ENCODE results near the gene THSD7A.

Gene THSD7A

GRCh38 chr7:11706666-11707605 is 125.1 kb downstream of the THSD7A start:
- no peak for DNase-seq (ENCODE audit: low read depth in 1 of 2, low spot score in 1 of 2)

GRCh38 chr7:11703829-11704228 is 128.2 kb downstream of the THSD7A start:
- DNase-seq (ENCODE audit: low read depth in 1 of 2, low spot score in 1 of 2), result no peak

GRCh38 chr7:11702938-11703337 is 129.1 kb downstream of the THSD7A start:
- DNase-seq (ENCODE audit: low read depth in 1 of 2, low spot score in 1 of 2), result no peak

GRCh38 chr7:11701829-11702560 is 130.0 kb downstream of the THSD7A start:
- no peak for DNase-seq (ENCODE audit: low read depth in 1 of 2, low spot score in 1 of 2)

GRCh38 chr7:11699666-11700065 is 132.3 kb downstream of the THSD7A start:
- no peak for DNase-seq (ENCODE audit: low read depth in 1 of 2, low spot score in 1 of 2)

- DNase-seq (ENCODE audit: low read depth in 1 of 2, low spot score in 1 of 2), result no peak
These were observed 133.6 kb downstream of the THSD7A start for GRCh38 chr7:11698384-11698871.

- no peak for DNase-seq (ENCODE audit: low read depth in 1 of 2, low spot score in 1 of 2)
These were observed 141.6 kb downstream of the THSD7A start for GRCh38 chr7:11690395-11690794.

- no peak for DNase-seq (ENCODE audit: low read depth in 1 of 2, low spot score in 1 of 2)
These were observed 142.9 kb downstream of the THSD7A start for GRCh38 chr7:11689096-11689495.

GRCh38 chr7:11681461-11681860 is 150.5 kb downstream of the THSD7A start:
- DNase-seq (ENCODE audit: low read depth in 1 of 2, low spot score in 1 of 2), result no peak

- DNase-seq (ENCODE audit: low read depth in 1 of 2, low spot score in 1 of 2), result no peak
These were observed 156.8 kb downstream of the THSD7A start for GRCh38 chr7:11675163-11675562.

GRCh38 chr7:11668727-11669126 is 163.3 kb downstream of the THSD7A start:
- DNase-seq (ENCODE audit: low read depth in 1 of 2, low spot score in 1 of 2), result no peak

GRCh38 chr7:11667810-11668185 is 164.2 kb downstream of the THSD7A start:
- no peak for DNase-seq (ENCODE audit: low read depth in 1 of 2, low spot score in 1 of 2)

GRCh38 chr7:11667071-11667809 is 164.8 kb downstream of the THSD7A start:
- DNase-seq (ENCODE audit: low read depth in 1 of 2, low spot score in 1 of 2), result no peak

GRCh38 chr7:11665357-11665756 is 166.6 kb downstream of the THSD7A start:
- no peak for DNase-seq (ENCODE audit: low read depth in 1 of 2, low spot score in 1 of 2)

GRCh38 chr7:11655642-11656041 is 176.4 kb downstream of the THSD7A start:
- DNase-seq (ENCODE audit: low read depth in 1 of 2, low spot score in 1 of 2), result no peak

- DNase-seq (ENCODE audit: low read depth in 1 of 2, low spot score in 1 of 2), result no peak
These were observed 176.8 kb downstream of the THSD7A start for GRCh38 chr7:11655163-11655562.

GRCh38 chr7:11650500-11650899 is 181.5 kb downstream of the THSD7A start:
- no peak for DNase-seq (ENCODE audit: low read depth in 1 of 2, low spot score in 1 of 2)

- no peak for DNase-seq (ENCODE audit: low read depth in 1 of 2, low spot score in 1 of 2)
These were observed 182.0 kb downstream of the THSD7A start for GRCh38 chr7:11650030-11650429.

GRCh38 chr7:11648980-11649379 is 183.0 kb downstream of the THSD7A start:
- DNase-seq (ENCODE audit: low read depth in 1 of 2, low spot score in 1 of 2), result no peak

GRCh38 chr7:11648101-11648500 is 183.9 kb downstream of the THSD7A start:
- no peak for DNase-seq (ENCODE audit: low read depth in 1 of 2, low spot score in 1 of 2)

GRCh38 chr7:11642841-11643240 is 189.2 kb downstream of the THSD7A start:
- no peak for DNase-seq (ENCODE audit: low read depth in 1 of 2, low spot score in 1 of 2)
